HepG2 (cell line): ENCODE data around the gene GLYR1. TPM values are rescaled to one million over a fixed set of nuclear protein-coding genes. Genes with fewer than 3 reads are reported as not detected.

Experiments used
- AHR ChIP-seq: IDR thresholded peaks from 2 replicates; pipeline ENCODE4 v1.6.1; 2018; ENCODE audit warnings: missing genetic modification reagents, missing compliant biosample characterization
- ARHGAP35 ChIP-seq: sonication (generic); formaldehyde crosslinking; IDR thresholded peaks from 2 replicates; pipeline ENCODE4 v1.9.0; 2022; ENCODE audit warnings: mild to moderate bottlenecking, inconsistent platforms, moderate library complexity, missing genetic modification reagents, borderline replicate concordance
- ATRX ChIP-seq: sonication (generic); formaldehyde crosslinking; IDR thresholded peaks from 2 replicates; pipeline ENCODE4 v1.4.0; 2020; ENCODE audit warnings: missing genetic modification reagents, borderline replicate concordance
- GATA4 ChIP-seq: sonication (generic); IDR thresholded peaks from 2 replicates; pipeline ENCODE4 v1.6.1; 2016; ENCODE audit warnings: antibody characterized with exemption, low read depth, borderline replicate concordance
- GATAD2A ChIP-seq: IDR thresholded peaks from 2 replicates; pipeline ENCODE4 v1.6.1; 2016
- HNRNPK ChIP-seq: fragments of 200-400 bp; formaldehyde crosslinking; IDR thresholded peaks from 2 replicates; pipeline ENCODE4 v1.6.1; 2018; ENCODE audit warnings: low read length, low read depth, moderate library complexity, mild to moderate bottlenecking; ENCODE audit not compliant: poor library complexity, severe bottlenecking
- KLF9 ChIP-seq: IDR thresholded peaks from 2 replicates; pipeline ENCODE4 v1.6.1; 2016; ENCODE audit warnings: low read depth
- MYNN ChIP-seq: sonication (generic); formaldehyde crosslinking; IDR thresholded peaks from 2 replicates; pipeline ENCODE4 v1.4.0; 2020; ENCODE audit warnings: mild to moderate bottlenecking, low read depth, missing genetic modification reagents
- STAT6 ChIP-seq: sonication (generic); formaldehyde crosslinking; IDR thresholded peaks from 2 replicates; pipeline ENCODE4 v1.4.0; 2020; ENCODE audit warnings: missing genetic modification reagents, mild to moderate bottlenecking, borderline replicate concordance
- THAP9 ChIP-seq: sonication (generic); formaldehyde crosslinking; IDR thresholded peaks from 2 replicates; pipeline ENCODE4; 2020; ENCODE audit warnings: missing genetic modification reagents, mild to moderate bottlenecking, borderline replicate concordance
- TOPORS ChIP-seq: sonication (generic); formaldehyde crosslinking; IDR thresholded peaks from 2 replicates; pipeline ENCODE4 v1.8.0; 2023; ENCODE audit warnings: mild to moderate bottlenecking, missing genetic modification reagents
- ZBTB4 ChIP-seq: sonication (generic); formaldehyde crosslinking; IDR thresholded peaks from 2 replicates; pipeline ENCODE4 v1.4.0; 2020; ENCODE audit warnings: missing genetic modification reagents, mild to moderate bottlenecking, borderline replicate concordance
- ZNF691 ChIP-seq: sonication (generic); formaldehyde crosslinking; IDR thresholded peaks from 2 replicates; pipeline ENCODE4 v1.4.0; 2020; ENCODE audit warnings: missing genetic modification reagents, low read depth, mild to moderate bottlenecking, borderline replicate concordance
- ZNF781 ChIP-seq: sonication (generic); formaldehyde crosslinking; IDR thresholded peaks from 2 replicates; pipeline ENCODE4 v1.5.1; 2020; ENCODE audit warnings: borderline replicate concordance, mild to moderate bottlenecking, missing genetic modification reagents; ENCODE audit errors: not compliant biosample characterization
- ZSCAN21 ChIP-seq: sonication (generic); formaldehyde crosslinking; IDR thresholded peaks from 2 replicates; pipeline ENCODE4 v1.8.0; 2022; ENCODE audit warnings: mild to moderate bottlenecking, missing genetic modification reagents, moderate library complexity, borderline replicate concordance
- polyA plus RNA-seq, 8 experiments: library from polyadenylated mRNA; depleted of rRNA in 3 of 8; stranded (reverse) in 7 of 8; unstranded in 1 of 8; fragments of >200 nt; fragmentation: Illumina TruSeq in 4 of 8; extraction: Trizol in 4 of 8; gene quantifications; 2 replicates each; pipeline versions ENCODE4 v1.2.1 to v1.2.3, GENCODE V29; 2011 to 2016; ENCODE audit warnings: low read depth in 4 of 8, missing spikeins in 1 of 8, mixed read lengths in 1 of 8; ENCODE audit not compliant: insufficient read depth in 1 of 8
- total RNA-seq, 5 experiments: library from RNA; depleted of rRNA; stranded (reverse); fragments of >200 nt; fragmentation: Illumina TruSeq; extraction: Trizol; gene quantifications; 2 replicates each; pipeline ENCODE4 v1.2.3, GENCODE V29; 2016; ENCODE audit warnings: low read depth in 1 of 5
- TF ChIP-seq, protein P1 (sequence below): sonication (generic); formaldehyde crosslinking; IDR thresholded peaks from 2 replicates; pipeline ENCODE4 v1.4.0; 2020; ENCODE audit warnings: mild to moderate bottlenecking, missing genetic modification reagents

GLYR1 gene
- total and polyA plus RNA-seq, 2 of the 13 experiments (the other 11 are each of a cell fraction or from before 2014, with no cell fraction given) = 28.3 to 48.7 TPM

DNA sequence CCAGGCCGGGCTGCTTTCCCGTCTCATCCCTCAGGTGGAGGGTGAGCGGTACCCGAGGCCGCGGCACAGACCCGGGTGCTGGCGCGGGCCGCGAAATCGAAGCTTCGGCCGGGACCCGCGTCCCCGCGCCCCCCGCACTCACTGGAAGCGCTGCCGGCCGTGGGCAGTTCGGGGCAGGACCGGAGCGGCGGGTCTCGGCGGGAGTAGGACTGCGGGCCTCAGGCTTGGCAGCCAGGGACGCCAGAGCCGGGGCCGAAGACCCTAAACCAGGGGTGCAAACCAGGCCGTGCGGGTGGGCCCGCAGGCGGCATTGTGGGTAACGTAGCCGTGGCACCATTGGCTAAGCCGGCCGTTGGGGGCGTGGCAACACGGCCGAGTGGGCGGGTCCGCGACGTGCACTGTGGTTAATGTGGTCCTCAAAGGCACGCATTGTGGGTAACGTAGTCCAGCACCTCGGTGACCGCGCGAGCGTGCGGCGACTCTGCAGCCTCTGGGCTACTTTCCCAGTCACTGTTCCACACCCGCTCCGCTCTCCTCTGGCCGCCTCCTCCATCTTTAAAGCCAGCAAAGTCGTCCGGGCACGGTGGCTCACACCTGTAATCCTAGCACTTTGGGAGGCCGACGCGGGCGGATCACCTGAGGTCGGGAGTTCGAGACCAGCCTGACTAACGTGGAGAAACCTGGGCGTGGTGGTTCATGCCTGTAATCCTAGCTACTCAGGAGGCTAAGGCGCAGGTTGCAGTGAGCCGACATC, 80.0 kb downstream of the GLYR1 start, which contains the start of gene ZNF500 (continued):
- TF ChIP-seq HNRNPK = peak; percentile 34
- no peak for TF ChIP-seq STAT6 (CRISPR knock-in tag)
- peak; percentile 11; the same call in 1 of the 2 replicates for TF ChIP-seq GATAD2A (CRISPR knock-in tag)
- TF ChIP-seq ARHGAP35 (CRISPR knock-in tag) = peak; percentile 93
- peak; percentile 27; the same call in 1 of the 2 replicates for TF ChIP-seq GATA4
- no peak for TF ChIP-seq ZBTB4
- peak; percentile 30 for TF ChIP-seq ZNF781 (CRISPR knock-in tag)
- no peak for TF ChIP-seq ZSCAN21
- TF ChIP-seq ATRX (CRISPR knock-in tag) = no peak
- TF ChIP-seq THAP9 = peak; percentile 63
- no peak; the same call in 1 of the 2 replicates for TF ChIP-seq AHR (CRISPR knock-in tag)
- 0 out of 2 replicates have a peak, but pooled peaks have one; percentile 24 for TF ChIP-seq MYNN (CRISPR knock-in tag)
- peak; percentile 22; the same call in 1 of the 2 replicates for TF ChIP-seq ZNF691 (CRISPR knock-in tag)
- TF ChIP-seq TOPORS (CRISPR knock-in tag) = no peak
- TF ChIP-seq KLF9 = no peak; the same call in 1 of the 2 replicates
- TF ChIP-seq, protein P1, sequence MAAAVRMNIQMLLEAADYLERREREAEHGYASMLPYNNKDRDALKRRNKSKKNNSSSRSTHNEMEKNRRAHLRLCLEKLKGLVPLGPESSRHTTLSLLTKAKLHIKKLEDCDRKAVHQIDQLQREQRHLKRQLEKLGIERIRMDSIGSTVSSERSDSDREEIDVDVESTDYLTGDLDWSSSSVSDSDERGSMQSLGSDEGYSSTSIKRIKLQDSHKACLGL (CRISPR knock-in tag) = peak; percentile 92
